Cardiac fibroblast (primary cell): Measurements from ENCODE around the gene PKDCC.

Experiments used
- DNase-seq, 2 donors: peaks; one replicate each; pipeline versions ENCODE4 v3.0.0 to v3.0.0-alpha.2; 2010; ENCODE audit warnings: low read depth in 2 of 2
- H3K4me3 ChIP-seq, 2 donors: replicated peaks in 1 of 2; 1 replicate in 1 of 2; 2 replicates in 1 of 2; pipeline ENCODE4 v1.5.1; 2011; ENCODE audit warnings: low read depth in 2 of 2, low read length in 2 of 2, mild to moderate bottlenecking in 2 of 2, moderate library complexity in 1 of 2
- TF ChIP-seq, protein P1 (sequence below): IDR thresholded peaks from one replicate; pipeline ENCODE4 v1.5.1; 2011; ENCODE audit warnings: low read depth, mild to moderate bottlenecking, low read length, inconsistent platforms

The PKDCC gene

DNA sequence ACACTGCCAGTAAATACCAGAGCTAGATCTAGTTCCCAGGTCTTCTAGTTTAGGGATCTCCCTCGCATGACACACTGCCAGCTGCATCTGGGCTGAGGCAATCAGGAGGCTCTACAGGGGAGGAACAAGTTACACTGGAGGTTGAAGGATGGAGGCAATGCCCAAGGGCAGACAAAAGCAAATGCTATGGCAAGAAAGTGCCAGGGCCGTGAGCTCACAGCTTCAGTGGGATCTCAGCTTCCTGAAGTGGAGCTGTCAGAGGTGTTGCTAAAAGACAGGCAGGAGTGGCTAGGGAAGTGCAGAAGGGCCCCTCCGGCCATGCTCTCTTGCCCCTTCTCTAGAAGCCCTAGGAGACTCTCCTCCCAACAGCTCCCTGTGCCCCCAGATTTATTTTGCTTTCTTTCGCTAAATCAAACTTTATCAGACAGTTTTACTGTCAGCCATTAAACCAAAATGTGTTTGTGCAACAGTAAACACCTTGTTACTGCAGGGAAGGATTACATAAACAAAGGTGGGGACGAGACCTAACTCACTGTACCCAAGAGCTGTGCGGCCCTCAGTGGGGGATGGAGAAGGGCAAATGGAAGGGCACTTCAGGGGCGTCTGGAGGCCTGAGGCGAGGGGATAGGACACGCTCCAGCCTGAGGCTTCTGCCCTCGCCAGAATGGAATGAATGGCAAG is 39.4 kb upstream of the PKDCC start:
- DNase-seq = peak in 1 of 2 donors; percentile 56
- H3K4me3 ChIP-seq = no peak overlapping the region
- TF ChIP-seq, protein P1, sequence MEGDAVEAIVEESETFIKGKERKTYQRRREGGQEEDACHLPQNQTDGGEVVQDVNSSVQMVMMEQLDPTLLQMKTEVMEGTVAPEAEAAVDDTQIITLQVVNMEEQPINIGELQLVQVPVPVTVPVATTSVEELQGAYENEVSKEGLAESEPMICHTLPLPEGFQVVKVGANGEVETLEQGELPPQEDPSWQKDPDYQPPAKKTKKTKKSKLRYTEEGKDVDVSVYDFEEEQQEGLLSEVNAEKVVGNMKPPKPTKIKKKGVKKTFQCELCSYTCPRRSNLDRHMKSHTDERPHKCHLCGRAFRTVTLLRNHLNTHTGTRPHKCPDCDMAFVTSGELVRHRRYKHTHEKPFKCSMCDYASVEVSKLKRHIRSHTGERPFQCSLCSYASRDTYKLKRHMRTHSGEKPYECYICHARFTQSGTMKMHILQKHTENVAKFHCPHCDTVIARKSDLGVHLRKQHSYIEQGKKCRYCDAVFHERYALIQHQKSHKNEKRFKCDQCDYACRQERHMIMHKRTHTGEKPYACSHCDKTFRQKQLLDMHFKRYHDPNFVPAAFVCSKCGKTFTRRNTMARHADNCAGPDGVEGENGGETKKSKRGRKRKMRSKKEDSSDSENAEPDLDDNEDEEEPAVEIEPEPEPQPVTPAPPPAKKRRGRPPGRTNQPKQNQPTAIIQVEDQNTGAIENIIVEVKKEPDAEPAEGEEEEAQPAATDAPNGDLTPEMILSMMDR = no peak

DNA sequence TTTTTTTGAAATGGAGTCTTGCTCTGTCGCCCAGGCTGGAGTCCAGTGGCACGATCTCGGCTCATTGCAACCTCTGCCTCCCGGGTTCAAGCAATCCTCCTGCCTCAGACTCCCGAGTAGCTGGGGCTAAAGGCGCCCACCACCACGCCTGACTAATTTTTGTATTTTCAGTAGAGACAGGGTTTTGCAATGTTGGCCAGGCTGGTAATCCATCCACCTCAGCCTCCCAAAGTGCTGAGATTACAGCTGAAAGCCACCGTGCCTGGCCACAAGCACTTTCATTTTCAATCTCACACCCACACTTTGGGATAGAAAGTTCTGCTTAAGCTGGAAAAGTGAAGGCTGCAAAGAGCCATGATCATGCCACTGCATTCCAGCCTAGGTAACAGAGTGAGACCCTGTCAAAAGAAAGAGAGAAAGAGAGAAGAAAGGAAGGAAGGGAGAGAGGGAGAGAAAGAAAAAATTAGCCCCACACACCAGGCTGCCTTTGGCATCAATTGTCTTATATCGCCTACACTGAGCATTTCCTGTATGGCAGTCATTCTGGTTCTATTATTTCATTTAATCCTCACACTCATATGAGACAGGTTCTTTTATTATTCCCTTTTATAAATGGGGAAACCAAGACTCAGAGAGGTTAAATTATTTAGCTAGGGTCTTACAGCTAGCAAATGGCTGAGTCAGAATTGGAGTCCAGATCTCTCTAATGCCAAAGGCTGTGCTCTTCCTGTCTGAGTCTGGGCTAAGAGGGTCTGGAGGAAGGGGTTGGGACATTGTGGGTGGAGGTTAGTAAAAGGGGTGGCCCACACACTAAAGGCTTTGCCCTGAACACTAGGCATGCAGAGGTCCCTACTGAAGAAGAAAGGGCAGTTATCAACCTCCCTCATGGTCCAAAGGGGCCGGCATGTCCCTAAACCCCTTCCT is 37.9 kb upstream of the PKDCC start:
- TF ChIP-seq, protein P1 = no peak
- DNase-seq = peak in 1 of 2 donors; percentile 52
- no peak overlapping the region for H3K4me3 ChIP-seq

GRCh38 chr2:42010743-42011298 is 37.0 kb upstream of the PKDCC start:
- peak; percentile 76 to 85 for DNase-seq
- TF ChIP-seq, protein P1 = no peak
- no peak overlapping the region for H3K4me3 ChIP-seq

GRCh38 chr2:42012137-42012536 is 35.7 kb upstream of the PKDCC start:
- TF ChIP-seq, protein P1 = no peak
- no peak overlapping the region for H3K4me3 ChIP-seq
- DNase-seq = no peak

GRCh38 chr2:42012651-42013050 is 35.2 kb upstream of the PKDCC start:
- TF ChIP-seq, protein P1 = no peak
- no peak overlapping the region for H3K4me3 ChIP-seq
- no peak for DNase-seq

GRCh38 chr2:42013409-42013808 is 34.4 kb upstream of the PKDCC start:
- peak in 1 of 2 donors; percentile 57 for DNase-seq
- H3K4me3 ChIP-seq = no peak overlapping the region
- TF ChIP-seq, protein P1 = no peak
